HepG2 (cell line): Measurements from ENCODE around the gene ATP9A. TPM values are rescaled to one million over a fixed set of nuclear protein-coding genes. Genes with fewer than 3 reads are reported as not detected.

Experiments
- ARID4A ChIP-seq: sonication (generic); formaldehyde crosslinking; IDR thresholded peaks from 2 replicates; pipeline ENCODE4 v1.5.0; 2020; ENCODE audit warnings: mild to moderate bottlenecking, missing genetic modification reagents, borderline replicate concordance
- FOXO1 ChIP-seq: sonication (generic); formaldehyde crosslinking; IDR thresholded peaks from 2 replicates; pipeline ENCODE4 v1.4.0; 2020; ENCODE audit warnings: missing genetic modification reagents
- KLF12 ChIP-seq: sonication (generic); formaldehyde crosslinking; IDR thresholded peaks from 2 replicates; pipeline ENCODE4 v1.4.0; 2020; ENCODE audit warnings: missing genetic modification reagents, borderline replicate concordance
- MEF2D ChIP-seq: sonication (generic); formaldehyde crosslinking; IDR thresholded peaks from 2 replicates; pipeline ENCODE4 v1.5.1; 2020; ENCODE audit warnings: mild to moderate bottlenecking, missing genetic modification reagents
- MXI1 ChIP-seq: IDR thresholded peaks from 3 replicates; pipeline ENCODE4 v1.6.1; 2012; ENCODE audit warnings: low read depth, low read length, inconsistent platforms, borderline replicate concordance
- THAP9 ChIP-seq: sonication (generic); formaldehyde crosslinking; IDR thresholded peaks from 2 replicates; pipeline ENCODE4; 2020; ENCODE audit warnings: missing genetic modification reagents, mild to moderate bottlenecking, borderline replicate concordance
- TIGD3 ChIP-seq: sonication (generic); formaldehyde crosslinking; IDR thresholded peaks from 2 replicates; pipeline ENCODE4 v1.5.1; 2020; ENCODE audit warnings: mild to moderate bottlenecking, missing genetic modification reagents, borderline replicate concordance
- TRIM24 ChIP-seq: sonication (generic); formaldehyde crosslinking; IDR thresholded peaks from 2 replicates; pipeline ENCODE4 v1.8.0; 2022; ENCODE audit warnings: mild to moderate bottlenecking, missing genetic modification reagents
- WIZ ChIP-seq: sonication (generic); formaldehyde crosslinking; IDR thresholded peaks from 2 replicates; pipeline ENCODE4 v1.5.1; 2020; ENCODE audit warnings: mild to moderate bottlenecking, missing genetic modification reagents
- ZBTB49 ChIP-seq: sonication (generic); formaldehyde crosslinking; IDR thresholded peaks from 2 replicates; pipeline ENCODE4 v1.4.0; 2020; ENCODE audit warnings: missing genetic modification reagents, borderline replicate concordance
- ZMYM4 ChIP-seq: sonication (generic); formaldehyde crosslinking; IDR thresholded peaks from 2 replicates; pipeline ENCODE4 v1.8.1; 2023; ENCODE audit warnings: mild to moderate bottlenecking, missing genetic modification reagents
- ZNF670 ChIP-seq: sonication (generic); formaldehyde crosslinking; IDR thresholded peaks from 2 replicates; pipeline ENCODE4 v1.8.0; 2022; ENCODE audit warnings: mild to moderate bottlenecking, missing genetic modification reagents, borderline replicate concordance
- ZNF674 ChIP-seq: sonication (generic); formaldehyde crosslinking; IDR thresholded peaks from 2 replicates; pipeline ENCODE4 v1.5.0; 2020; ENCODE audit warnings: low read depth, mild to moderate bottlenecking, missing genetic modification reagents
- ZNF703 ChIP-seq: sonication (generic); formaldehyde crosslinking; IDR thresholded peaks from 2 replicates; pipeline ENCODE4 v1.5.1; 2020; ENCODE audit warnings: missing genetic modification reagents, mild to moderate bottlenecking, moderate library complexity, borderline replicate concordance
- ZNF746 ChIP-seq: sonication (generic); formaldehyde crosslinking; IDR thresholded peaks from 2 replicates; pipeline ENCODE4 v1.8.0; 2022; ENCODE audit warnings: mild to moderate bottlenecking, missing genetic modification reagents
- ZNF747 ChIP-seq: sonication (generic); formaldehyde crosslinking; IDR thresholded peaks from 2 replicates; pipeline ENCODE4 v1.8.1; 2023; ENCODE audit warnings: missing genetic modification reagents, mild to moderate bottlenecking, borderline replicate concordance
- ZNF776 ChIP-seq: sonication (generic); formaldehyde crosslinking; IDR thresholded peaks from 2 replicates; pipeline ENCODE4 v1.4.0; 2020; ENCODE audit warnings: mild to moderate bottlenecking, missing genetic modification reagents
- polyA plus RNA-seq, 8 experiments: library from polyadenylated mRNA; depleted of rRNA in 3 of 8; stranded (reverse) in 7 of 8; unstranded in 1 of 8; fragments of >200 nt; fragmentation: Illumina TruSeq in 4 of 8; extraction: Trizol in 4 of 8; gene quantifications; 2 replicates each; pipeline versions ENCODE4 v1.2.1 to v1.2.3, GENCODE V29; 2011 to 2016; ENCODE audit warnings: low read depth in 4 of 8, missing spikeins in 1 of 8, mixed read lengths in 1 of 8; ENCODE audit not compliant: insufficient read depth in 1 of 8
- total RNA-seq, 5 experiments: library from RNA; depleted of rRNA; stranded (reverse); fragments of >200 nt; fragmentation: Illumina TruSeq; extraction: Trizol; gene quantifications; 2 replicates each; pipeline ENCODE4 v1.2.3, GENCODE V29; 2016; ENCODE audit warnings: low read depth in 1 of 5

ATP9A gene
- total and polyA plus RNA-seq, 2 of the 13 experiments (the other 11 are each of a cell fraction or from before 2014, with no cell fraction given) = 11.8 to 18.5 TPM

GRCh38 chr20:51595058-51595532 is 173.1 kb downstream of the ATP9A start (continued):
- TF ChIP-seq THAP9 (peak; percentile 42; the same call in 1 of the 2 replicates), MXI1 (peak; percentile 89; the same call in 1 of the 3 replicates), TRIM24 (CRISPR knock-in tag) (peak; percentile 54; the same call in 1 of the 2 replicates), ARID4A (CRISPR knock-in tag) (peak; percentile 61; the same call in 1 of the 2 replicates), KLF12 (CRISPR knock-in tag) (no peak), ZNF674 (no peak), ZNF703 (no peak), MEF2D (CRISPR knock-in tag) (peak; percentile 48; the same call in 1 of the 2 replicates), TIGD3 (no peak), ZNF670 (CRISPR knock-in tag) (no peak), ZBTB49 (no peak), ZNF747 (CRISPR knock-in tag) (peak; percentile 62; the same call in 1 of the 2 replicates), WIZ (CRISPR knock-in tag) (no peak), FOXO1 (CRISPR knock-in tag) (peak; percentile 94), ZNF746 (CRISPR knock-in tag) (no peak), ZNF776 (no peak), ZMYM4 (CRISPR knock-in tag) (peak; percentile 68)
